ENCODE data around the gene KAT7. TPM values are rescaled to one million over a fixed set of nuclear protein-coding genes. Genes with fewer than 3 reads are reported as not detected.

The KAT7 gene
- total RNA-seq, 1 experiment from 2014 or later, result 79.5 TPM

DNA sequence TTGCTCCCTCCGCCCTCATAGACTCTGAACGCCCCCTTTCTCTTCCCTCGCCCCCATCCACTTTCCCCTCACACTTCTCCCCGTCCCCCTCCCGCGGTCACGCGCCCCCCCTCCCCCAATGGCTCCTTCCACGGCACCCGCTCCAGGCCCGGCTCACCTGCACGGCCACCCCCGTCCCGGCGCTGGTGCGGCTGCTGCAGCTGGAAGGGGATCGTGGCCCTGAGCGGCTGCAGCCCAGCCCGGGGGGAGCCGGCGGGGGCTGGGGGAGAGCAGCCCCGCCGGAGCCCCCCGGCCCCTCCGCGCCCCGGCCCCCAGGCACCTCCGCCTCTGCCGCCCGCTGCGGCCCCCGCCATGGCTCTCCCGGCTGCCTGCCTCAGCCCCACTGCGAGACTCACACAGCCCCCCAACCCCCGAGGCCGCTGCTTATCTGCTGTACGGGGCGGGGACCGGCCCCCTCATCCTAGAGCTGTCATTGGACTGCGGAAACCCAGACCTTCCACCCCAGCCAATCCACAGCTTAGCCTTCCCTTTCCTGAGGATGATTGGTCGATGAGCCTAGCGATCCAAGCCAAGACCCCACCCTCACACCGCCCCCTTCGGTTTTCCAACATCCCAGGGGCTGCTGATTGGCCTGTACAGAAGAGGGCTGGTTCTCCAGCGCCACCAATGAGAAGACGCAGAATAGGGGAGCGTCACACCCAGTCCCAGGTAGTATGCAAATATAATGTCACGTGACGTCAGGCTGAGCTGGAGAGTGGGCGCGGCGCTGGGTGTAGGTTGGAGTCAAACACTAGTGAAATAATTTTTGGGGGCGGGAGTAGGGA, 24.5 kb upstream of the KAT7 start, which contains the start of gene FAM117A:
FAM117A (minus strand) TSS at position 397 of the 824 bp plus-strand sequence; CDS start at position 353, 44 bp downstream.
- H4K20me1 ChIP-seq (ENCODE audit: insufficient read depth), result no peaks in the 10 kb centered on the region
- intact Hi-C loops (cut with micrococcal nuclease), result no loop called here
- H3K4me2 ChIP-seq (ENCODE audit: low read length), result peak within 1 kb of the TSS; percentile 76
- DNase-seq (ENCODE audit: low read depth, low spot score) (peak; percentile 100), ATAC-seq (peak; percentile 97)
- H3K9me3 ChIP-seq (ENCODE audit: control insufficient read depth in 1 of 2, insufficient read depth in 1 of 2, low read depth in 1 of 2, low read length in 2 of 2), result no peaks in the 10 kb centered on the region
- peak within 1 kb of the TSS; percentile 58 to 61 for H3K4me3 ChIP-seq (replicated peaks in 1 of 2; ENCODE audit: low read depth in 1 of 2, low read length in 2 of 2)
- no peaks in the 10 kb centered on the region for H3K79me2 ChIP-seq (ENCODE audit: insufficient read depth, low read length)
- H3K4me1 ChIP-seq (ENCODE audit: control insufficient read depth in 1 of 2, insufficient read depth in 2 of 2, low read length in 2 of 2), result peaks cover 8 to 12% of the 10 kb centered on the region in 2 experiments
- ChIA-PET CTCF (interaction anchor here (0.6 to 1.8 kb wide), 9 partner anchors 11 to 233 kb away, joined by 3 to 12 read pairs (median 4); partner anchors contain the start of genes KAT7 and SLC35B1), RAD21 (ENCODE audit: low non-redundant PET in 1 of 2, low total read pairs in 2 of 2, uncharacterized antibody in 2 of 2, unreplicated experiment in 2 of 2) (interaction anchor here (0.5 to 0.7 kb wide), 3 partner anchors 8 to 298 kb away, joined by 3 to 4 read pairs (median 3); no protein-coding TSS in a partner anchor), POLR2A (interaction anchor here (0.6 to 2.8 kb wide), 25 partner anchors 9 to 902 kb away, joined by 3 to 30 read pairs (median 5); partner anchors contain the start of genes KAT7, SLC35B1 and SPOP)
- H3K36me3 ChIP-seq (ENCODE audit: control insufficient read depth in 1 of 2, insufficient read depth in 2 of 2, low read length in 2 of 2), result no peaks in the 10 kb centered on the region
- peaks cover 17% of the 10 kb centered on the region for H3K27me3 ChIP-seq (ENCODE audit: insufficient read depth, low read length)
- peak within 1 kb of the TSS; percentile 41 for H2AFZ ChIP-seq (ENCODE audit: low read depth, low read length, poor library complexity, severe bottlenecking)
- no peak within 1 kb of the TSS; the same call in 1 of the 2 replicates for H3K27ac ChIP-seq (ENCODE audit: low read depth, low read length)
- no TSS peak for BruUV-seq (replicated peaks)
- no peaks in the 10 kb centered on the region for H3K9me2 ChIP-seq (ENCODE audit: insufficient read depth)
- peak within 1 kb of the TSS; percentile 56 for H3K9ac ChIP-seq (ENCODE audit: low read length)
- TF ChIP-seq, protein P1, sequence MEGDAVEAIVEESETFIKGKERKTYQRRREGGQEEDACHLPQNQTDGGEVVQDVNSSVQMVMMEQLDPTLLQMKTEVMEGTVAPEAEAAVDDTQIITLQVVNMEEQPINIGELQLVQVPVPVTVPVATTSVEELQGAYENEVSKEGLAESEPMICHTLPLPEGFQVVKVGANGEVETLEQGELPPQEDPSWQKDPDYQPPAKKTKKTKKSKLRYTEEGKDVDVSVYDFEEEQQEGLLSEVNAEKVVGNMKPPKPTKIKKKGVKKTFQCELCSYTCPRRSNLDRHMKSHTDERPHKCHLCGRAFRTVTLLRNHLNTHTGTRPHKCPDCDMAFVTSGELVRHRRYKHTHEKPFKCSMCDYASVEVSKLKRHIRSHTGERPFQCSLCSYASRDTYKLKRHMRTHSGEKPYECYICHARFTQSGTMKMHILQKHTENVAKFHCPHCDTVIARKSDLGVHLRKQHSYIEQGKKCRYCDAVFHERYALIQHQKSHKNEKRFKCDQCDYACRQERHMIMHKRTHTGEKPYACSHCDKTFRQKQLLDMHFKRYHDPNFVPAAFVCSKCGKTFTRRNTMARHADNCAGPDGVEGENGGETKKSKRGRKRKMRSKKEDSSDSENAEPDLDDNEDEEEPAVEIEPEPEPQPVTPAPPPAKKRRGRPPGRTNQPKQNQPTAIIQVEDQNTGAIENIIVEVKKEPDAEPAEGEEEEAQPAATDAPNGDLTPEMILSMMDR (IDR thresholded peaks at IDR 0.05 in 2 of 3, conservative IDR thresholded peaks at IDR 0.05 in 1 of 3; ENCODE audit: borderline replicate concordance in 1 of 3, insufficient read depth in 1 of 3, low read depth in 2 of 3, low read length in 2 of 3), result no peak
- no peak for TF ChIP-seq EZH2 (IDR thresholded peaks at IDR 0.05)
- peak; percentile 74 for TF ChIP-seq POLR2A (IDR thresholded peaks at IDR 0.05; ENCODE audit: borderline replicate concordance, extremely low read depth, insufficient read depth, insufficient read length)
- TF ChIP-seq ZFX (IDR thresholded peaks at IDR 0.05), result no peak
- TF ChIP-seq, protein P2, sequence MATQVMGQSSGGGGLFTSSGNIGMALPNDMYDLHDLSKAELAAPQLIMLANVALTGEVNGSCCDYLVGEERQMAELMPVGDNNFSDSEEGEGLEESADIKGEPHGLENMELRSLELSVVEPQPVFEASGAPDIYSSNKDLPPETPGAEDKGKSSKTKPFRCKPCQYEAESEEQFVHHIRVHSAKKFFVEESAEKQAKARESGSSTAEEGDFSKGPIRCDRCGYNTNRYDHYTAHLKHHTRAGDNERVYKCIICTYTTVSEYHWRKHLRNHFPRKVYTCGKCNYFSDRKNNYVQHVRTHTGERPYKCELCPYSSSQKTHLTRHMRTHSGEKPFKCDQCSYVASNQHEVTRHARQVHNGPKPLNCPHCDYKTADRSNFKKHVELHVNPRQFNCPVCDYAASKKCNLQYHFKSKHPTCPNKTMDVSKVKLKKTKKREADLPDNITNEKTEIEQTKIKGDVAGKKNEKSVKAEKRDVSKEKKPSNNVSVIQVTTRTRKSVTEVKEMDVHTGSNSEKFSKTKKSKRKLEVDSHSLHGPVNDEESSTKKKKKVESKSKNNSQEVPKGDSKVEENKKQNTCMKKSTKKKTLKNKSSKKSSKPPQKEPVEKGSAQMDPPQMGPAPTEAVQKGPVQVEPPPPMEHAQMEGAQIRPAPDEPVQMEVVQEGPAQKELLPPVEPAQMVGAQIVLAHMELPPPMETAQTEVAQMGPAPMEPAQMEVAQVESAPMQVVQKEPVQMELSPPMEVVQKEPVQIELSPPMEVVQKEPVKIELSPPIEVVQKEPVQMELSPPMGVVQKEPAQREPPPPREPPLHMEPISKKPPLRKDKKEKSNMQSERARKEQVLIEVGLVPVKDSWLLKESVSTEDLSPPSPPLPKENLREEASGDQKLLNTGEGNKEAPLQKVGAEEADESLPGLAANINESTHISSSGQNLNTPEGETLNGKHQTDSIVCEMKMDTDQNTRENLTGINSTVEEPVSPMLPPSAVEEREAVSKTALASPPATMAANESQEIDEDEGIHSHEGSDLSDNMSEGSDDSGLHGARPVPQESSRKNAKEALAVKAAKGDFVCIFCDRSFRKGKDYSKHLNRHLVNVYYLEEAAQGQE (IDR thresholded peaks at IDR 0.05; ENCODE audit: low read depth), result no peak
- TF ChIP-seq CBX3 (IDR thresholded peaks at IDR 0.05; ENCODE audit: low read depth), result no peak
- TF ChIP-seq, protein P3, sequence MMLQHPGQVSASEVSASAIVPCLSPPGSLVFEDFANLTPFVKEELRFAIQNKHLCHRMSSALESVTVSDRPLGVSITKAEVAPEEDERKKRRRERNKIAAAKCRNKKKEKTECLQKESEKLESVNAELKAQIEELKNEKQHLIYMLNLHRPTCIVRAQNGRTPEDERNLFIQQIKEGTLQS (IDR thresholded peaks at IDR 0.05), result no peak
- 0 out of 2 replicates have a peak, but pooled peaks have one; percentile 60 for TF ChIP-seq EGR1 (IDR thresholded peaks at IDR 0.05; ENCODE audit: low read depth)
- no peak for TF ChIP-seq SRF (IDR thresholded peaks at IDR 0.05; ENCODE audit: low read depth)
- no peak for TF ChIP-seq ZNF274 (IDR thresholded peaks at IDR 0.05; ENCODE audit: low read depth, low read length)
- TF ChIP-seq CEBPB (IDR thresholded peaks at IDR 0.05; ENCODE audit: low read depth), result no peak
- TF ChIP-seq YY1 (IDR thresholded peaks at IDR 0.05; ENCODE audit: extremely low read depth, insufficient replicate concordance, low read depth, low read length), result peak; percentile 3
- TF ChIP-seq RAD21 (IDR thresholded peaks at IDR 0.05; ENCODE audit: low read depth), result no peak
- TF ChIP-seq TCF7L2 (IDR thresholded peaks at IDR 0.05; ENCODE audit: borderline replicate concordance, extremely low read depth, insufficient read depth, insufficient read length), result no peak
- TF ChIP-seq EZH2phosphoT487 (IDR thresholded peaks at IDR 0.05; ENCODE audit: borderline replicate concordance), result no peak
- no peak for TF ChIP-seq FOSL1 (IDR thresholded peaks at IDR 0.05; ENCODE audit: low read depth)
- TF ChIP-seq, protein P4, sequence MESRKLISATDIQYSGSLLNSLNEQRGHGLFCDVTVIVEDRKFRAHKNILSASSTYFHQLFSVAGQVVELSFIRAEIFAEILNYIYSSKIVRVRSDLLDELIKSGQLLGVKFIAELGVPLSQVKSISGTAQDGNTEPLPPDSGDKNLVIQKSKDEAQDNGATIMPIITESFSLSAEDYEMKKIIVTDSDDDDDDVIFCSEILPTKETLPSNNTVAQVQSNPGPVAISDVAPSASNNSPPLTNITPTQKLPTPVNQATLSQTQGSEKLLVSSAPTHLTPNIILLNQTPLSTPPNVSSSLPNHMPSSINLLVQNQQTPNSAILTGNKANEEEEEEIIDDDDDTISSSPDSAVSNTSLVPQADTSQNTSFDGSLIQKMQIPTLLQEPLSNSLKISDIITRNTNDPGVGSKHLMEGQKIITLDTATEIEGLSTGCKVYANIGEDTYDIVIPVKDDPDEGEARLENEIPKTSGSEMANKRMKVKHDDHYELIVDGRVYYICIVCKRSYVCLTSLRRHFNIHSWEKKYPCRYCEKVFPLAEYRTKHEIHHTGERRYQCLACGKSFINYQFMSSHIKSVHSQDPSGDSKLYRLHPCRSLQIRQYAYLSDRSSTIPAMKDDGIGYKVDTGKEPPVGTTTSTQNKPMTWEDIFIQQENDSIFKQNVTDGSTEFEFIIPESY (IDR thresholded peaks at IDR 0.05; ENCODE audit: extremely low read depth, insufficient replicate concordance, low read length), result no peak
- TF ChIP-seq, protein P5, sequence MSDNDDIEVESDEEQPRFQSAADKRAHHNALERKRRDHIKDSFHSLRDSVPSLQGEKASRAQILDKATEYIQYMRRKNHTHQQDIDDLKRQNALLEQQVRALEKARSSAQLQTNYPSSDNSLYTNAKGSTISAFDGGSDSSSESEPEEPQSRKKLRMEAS (IDR thresholded peaks at IDR 0.05), result no peak

Data from HCT116 (cell line).